ENCODE measurements around the gene MCTP1. TPM values are rescaled to one million over a fixed set of nuclear protein-coding genes. Genes with fewer than 3 reads are reported as not detected.

Gene MCTP1
- total RNA-seq, 1 experiment from 2014 or later = 2.5 TPM

DNA sequence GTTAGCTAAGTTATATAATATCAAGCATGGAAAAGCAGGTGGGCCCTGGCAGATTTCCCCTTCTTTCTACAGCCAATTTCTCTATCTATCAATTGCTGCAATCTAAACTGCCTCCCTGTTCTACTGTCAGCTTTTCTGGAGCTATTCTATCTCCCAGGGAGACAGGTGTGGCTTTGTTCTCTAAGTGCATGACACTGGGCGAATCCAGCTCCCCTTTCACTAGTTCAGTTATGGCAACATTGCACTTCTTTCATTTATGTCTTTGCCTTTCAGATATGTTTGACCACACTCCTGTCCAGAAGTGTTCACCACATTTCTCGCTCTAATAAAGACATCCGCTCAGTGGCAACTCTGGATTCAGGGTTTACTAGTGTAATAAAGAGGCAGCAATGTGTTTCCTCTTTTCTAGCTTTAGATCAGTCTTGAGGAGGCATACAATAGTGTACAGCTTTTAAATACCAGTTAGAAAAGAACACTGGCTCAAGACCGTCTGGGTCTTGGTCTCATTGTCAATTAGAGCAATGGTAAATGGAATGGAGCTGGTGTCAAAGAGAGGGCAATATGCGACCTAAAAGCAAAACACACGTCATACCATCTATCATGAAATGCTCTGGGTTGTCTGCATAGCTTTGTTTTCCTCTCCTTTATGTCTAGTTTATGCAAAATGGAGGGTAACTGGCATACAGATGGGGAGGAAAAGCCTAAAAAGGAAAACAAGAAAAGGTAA is 469.4 kb downstream of the MCTP1 start:
- WGBS (ENCODE audit: extremely low coverage, insufficient read length, low lambda C conversion rate) = no CpG with 5 or more reads among the region's 6 CpGs
- H2BK120ac ChIP-seq (ENCODE audit: low read depth, low read length, poor library complexity, severe bottlenecking) = no peak overlapping the region
- H3K23me2 ChIP-seq (ENCODE audit: insufficient read length, low read depth, low read length, poor library complexity, severe bottlenecking) = no peaks in the 10 kb centered on the region
- no peak overlapping the region for H3K4ac ChIP-seq (ENCODE audit: low read depth, low read length)
- H3K79me2 ChIP-seq (ENCODE audit: insufficient read depth, low read length) = no peaks in the 10 kb centered on the region
- H2AFZ ChIP-seq (ENCODE audit: low read length) = no peak overlapping the region
- TF ChIP-seq, protein P1, sequence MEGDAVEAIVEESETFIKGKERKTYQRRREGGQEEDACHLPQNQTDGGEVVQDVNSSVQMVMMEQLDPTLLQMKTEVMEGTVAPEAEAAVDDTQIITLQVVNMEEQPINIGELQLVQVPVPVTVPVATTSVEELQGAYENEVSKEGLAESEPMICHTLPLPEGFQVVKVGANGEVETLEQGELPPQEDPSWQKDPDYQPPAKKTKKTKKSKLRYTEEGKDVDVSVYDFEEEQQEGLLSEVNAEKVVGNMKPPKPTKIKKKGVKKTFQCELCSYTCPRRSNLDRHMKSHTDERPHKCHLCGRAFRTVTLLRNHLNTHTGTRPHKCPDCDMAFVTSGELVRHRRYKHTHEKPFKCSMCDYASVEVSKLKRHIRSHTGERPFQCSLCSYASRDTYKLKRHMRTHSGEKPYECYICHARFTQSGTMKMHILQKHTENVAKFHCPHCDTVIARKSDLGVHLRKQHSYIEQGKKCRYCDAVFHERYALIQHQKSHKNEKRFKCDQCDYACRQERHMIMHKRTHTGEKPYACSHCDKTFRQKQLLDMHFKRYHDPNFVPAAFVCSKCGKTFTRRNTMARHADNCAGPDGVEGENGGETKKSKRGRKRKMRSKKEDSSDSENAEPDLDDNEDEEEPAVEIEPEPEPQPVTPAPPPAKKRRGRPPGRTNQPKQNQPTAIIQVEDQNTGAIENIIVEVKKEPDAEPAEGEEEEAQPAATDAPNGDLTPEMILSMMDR (conservative IDR thresholded peaks at IDR 0.05) = no peak
- H3K27me3 ChIP-seq (ENCODE audit: insufficient read depth, low read length) = no peaks in the 10 kb centered on the region
- no peak overlapping the region for H4K8ac ChIP-seq (replicated peaks; ENCODE audit: insufficient read length, low read depth, low read length)
- no peak overlapping the region for H2BK15ac ChIP-seq (ENCODE audit: low read depth, low read length)
- H3K56ac ChIP-seq (ENCODE audit: insufficient read length, low read depth, low read length) = no peak overlapping the region
- H3K18ac ChIP-seq (ENCODE audit: insufficient read length, low read depth, low read length) = no peak overlapping the region
- no peak overlapping the region for H4K5ac ChIP-seq (ENCODE audit: insufficient read length, low read depth, low read length)
- no peak overlapping the region for H3K23ac ChIP-seq (ENCODE audit: insufficient read length, low read depth, low read length)
- no peak overlapping the region for H2BK5ac ChIP-seq (ENCODE audit: insufficient read length, low read length)
- no peaks in the 10 kb centered on the region for H3K36me3 Mint-ChIP-seq (ENCODE audit: insufficient read depth in 1 of 3, low read depth in 3 of 3)
- no peak overlapping the region for H3K27ac Mint-ChIP-seq
- H2AK5ac ChIP-seq (ENCODE audit: insufficient read length, low read length) = no peak overlapping the region
- no peak overlapping the region for H2BK12ac ChIP-seq (ENCODE audit: insufficient read length, low read depth, low read length)
- H3T11ph ChIP-seq (ENCODE audit: low read length) = no peak overlapping the region
- H3K9me3 ChIP-seq (ENCODE audit: control insufficient read depth, low read depth, low read length) = no peaks in the 10 kb centered on the region
- no peak for DNase-seq
- H3K4me2 ChIP-seq (ENCODE audit: insufficient read depth, insufficient read length, low read length) = no peak overlapping the region
- H3K79me1 ChIP-seq (ENCODE audit: insufficient read depth, low read depth, low read length, poor library complexity, severe bottlenecking) = no peaks in the 10 kb centered on the region
- H3K4me1 Mint-ChIP-seq = peaks cover 0 to 2% of the 10 kb centered on the region in 2 experiments; a peak in 1 of 4 replicates
- no peaks in the 10 kb centered on the region for H3K27me3 Mint-ChIP-seq (ENCODE audit: low read depth)
- no peak overlapping the region for H3K9ac ChIP-seq (ENCODE audit: extremely low read depth, insufficient read length, low read length)
- no peaks in the 10 kb centered on the region for H3K9me3 Mint-ChIP-seq
- no peak overlapping the region for H3K4me3 Mint-ChIP-seq
- H4K20me1 ChIP-seq (ENCODE audit: control insufficient read depth, insufficient read depth, insufficient read length) = no peaks in the 10 kb centered on the region
- no peak overlapping the region for H4K91ac ChIP-seq (ENCODE audit: insufficient read length, low read depth, low read length)
- no peak overlapping the region for H3K27ac ChIP-seq (ENCODE audit: insufficient read length, low read depth, low read length)
- H2BK20ac ChIP-seq (ENCODE audit: low read depth, low read length, poor library complexity, severe bottlenecking) = no peak overlapping the region
- H3K4me1 ChIP-seq (ENCODE audit: insufficient read depth, low read length) = no peaks in the 10 kb centered on the region
- H3K14ac ChIP-seq (ENCODE audit: insufficient read depth, low read length) = no peak overlapping the region

All from H9 (cell line).